ENCODE results near the gene KPNB1.
A peak's percentile ranks its signal among the peaks of the same experiment; 100 is the strongest.
"Not testable (repeated sequence)": the region's sequence is repeated elsewhere in the genome, so short reads cannot be mapped to it uniquely, and the experiment has no call there.

KPNB1 gene

GRCh38 chr17:47676510-47677165, 26.9 kb downstream of the KPNB1 start:
- DNase-seq (ENCODE audit: low spot score) = no peak

- DNase-seq (ENCODE audit: low spot score) = no peak
These were observed 28.5 kb downstream of the KPNB1 start for GRCh38 chr17:47678196-47678595.

GRCh38 chr17:47682138-47682537, 32.4 kb downstream of the KPNB1 start:
- DNase-seq (ENCODE audit: low spot score) = no peak

- not testable (repeated sequence) for DNase-seq (ENCODE audit: low spot score)
These were observed 33.0 kb downstream of the KPNB1 start for GRCh38 chr17:47682727-47683126.

GRCh38 chr17:47684025-47684424, 34.3 kb downstream of the KPNB1 start:
- no peak for DNase-seq (ENCODE audit: low spot score)

GRCh38 chr17:47684535-47685193, 34.9 kb downstream of the KPNB1 start:
- no peak for DNase-seq (ENCODE audit: low spot score)

- no peak for DNase-seq (ENCODE audit: low spot score)
These were observed 36.0 kb downstream of the KPNB1 start for GRCh38 chr17:47685556-47686275.

- DNase-seq (ENCODE audit: low spot score) = no peak
These were observed 36.5 kb downstream of the KPNB1 start for GRCh38 chr17:47686276-47686635.

GRCh38 chr17:47686664-47687327, 37.1 kb downstream of the KPNB1 start:
- DNase-seq (ENCODE audit: low spot score) = no peak

- no peak for DNase-seq (ENCODE audit: low spot score)
These were observed 37.6 kb downstream of the KPNB1 start for GRCh38 chr17:47687328-47687690.

GRCh38 chr17:47687748-47688147, 38.0 kb downstream of the KPNB1 start:
- no peak for DNase-seq (ENCODE audit: low spot score)

GRCh38 chr17:47690121-47690520, 40.4 kb downstream of the KPNB1 start:
- DNase-seq (ENCODE audit: low spot score) = no peak

GRCh38 chr17:47692137-47692894, 42.6 kb downstream of the KPNB1 start:
- DNase-seq (ENCODE audit: low spot score) = no peak

GRCh38 chr17:47692895-47693730, 43.4 kb downstream of the KPNB1 start:
- DNase-seq (ENCODE audit: low spot score) = no peak

- DNase-seq (ENCODE audit: low spot score) = peak; percentile 53
These were observed 44.2 kb downstream of the KPNB1 start, which contains the start of gene TBKBP1 for GRCh38 chr17:47693731-47694580. TBKBP1 (plus strand) TSS chr17:47694161; CDS start chr17:47696113, 1,952 bp downstream.

- DNase-seq (ENCODE audit: low spot score) = peak; percentile 52
These were observed 45.1 kb downstream of the KPNB1 start for GRCh38 chr17:47694581-47695428.

- DNase-seq (ENCODE audit: low spot score) = no peak
These were observed 46.0 kb downstream of the KPNB1 start for GRCh38 chr17:47695429-47696376.

Data from CD4-positive, alpha-beta T cell treated with Interleukin-2 at 100 ng/mL for 4 hours (primary cell).